PC-3 (cell line): ENCODE data around the gene URB1.

Experiments used
- EZH2phosphoT487 ChIP-seq: fragments of 300-600 bp; sonication (generic); IDR thresholded peaks from 2 replicates; pipeline ENCODE4 v1.6.1; 2018; ENCODE audit warnings: mild to moderate bottlenecking, antibody characterized with exemption, low read length, borderline replicate concordance
- TF ChIP-seq, protein P1 (sequence below): fragments of 300-600 bp; sonication (generic); conservative IDR thresholded peaks from 2 replicates; pipeline ENCODE4 v1.5.1; 2017; ENCODE audit warnings: antibody characterized with exemption, low read depth, mild to moderate bottlenecking, low read length

DNA sequence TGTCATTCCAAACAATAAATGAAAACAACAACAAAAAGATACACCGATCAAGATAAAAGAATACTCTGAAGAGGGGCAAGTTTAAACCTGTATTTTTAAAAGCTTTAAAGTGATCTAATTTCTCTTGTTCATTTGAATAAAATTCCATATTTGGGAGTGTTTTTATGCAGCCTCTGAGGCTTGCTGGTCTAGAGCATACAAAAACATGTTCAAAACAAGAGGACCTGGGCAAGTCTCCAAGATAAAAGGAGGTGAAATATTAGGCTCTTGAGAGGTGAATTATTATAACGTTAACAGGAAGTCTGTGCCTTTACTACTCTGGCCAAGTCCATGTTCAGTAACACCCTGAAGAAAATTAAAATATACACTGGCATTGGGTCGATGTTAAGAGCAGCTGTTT lies 20.1 kb downstream of the URB1 start:
- TF ChIP-seq, protein P1, sequence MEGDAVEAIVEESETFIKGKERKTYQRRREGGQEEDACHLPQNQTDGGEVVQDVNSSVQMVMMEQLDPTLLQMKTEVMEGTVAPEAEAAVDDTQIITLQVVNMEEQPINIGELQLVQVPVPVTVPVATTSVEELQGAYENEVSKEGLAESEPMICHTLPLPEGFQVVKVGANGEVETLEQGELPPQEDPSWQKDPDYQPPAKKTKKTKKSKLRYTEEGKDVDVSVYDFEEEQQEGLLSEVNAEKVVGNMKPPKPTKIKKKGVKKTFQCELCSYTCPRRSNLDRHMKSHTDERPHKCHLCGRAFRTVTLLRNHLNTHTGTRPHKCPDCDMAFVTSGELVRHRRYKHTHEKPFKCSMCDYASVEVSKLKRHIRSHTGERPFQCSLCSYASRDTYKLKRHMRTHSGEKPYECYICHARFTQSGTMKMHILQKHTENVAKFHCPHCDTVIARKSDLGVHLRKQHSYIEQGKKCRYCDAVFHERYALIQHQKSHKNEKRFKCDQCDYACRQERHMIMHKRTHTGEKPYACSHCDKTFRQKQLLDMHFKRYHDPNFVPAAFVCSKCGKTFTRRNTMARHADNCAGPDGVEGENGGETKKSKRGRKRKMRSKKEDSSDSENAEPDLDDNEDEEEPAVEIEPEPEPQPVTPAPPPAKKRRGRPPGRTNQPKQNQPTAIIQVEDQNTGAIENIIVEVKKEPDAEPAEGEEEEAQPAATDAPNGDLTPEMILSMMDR: no peak
- TF ChIP-seq EZH2phosphoT487: no peak
